Measurements from ENCODE around the gene GRWD1. TPM values are rescaled to one million over a fixed set of nuclear protein-coding genes. Genes with fewer than 3 reads are reported as not detected.

The GRWD1 gene
- total RNA-seq, 3 donors from 2014 or later = 19.7 to 26.8 (median 24.3) TPM

DNA sequence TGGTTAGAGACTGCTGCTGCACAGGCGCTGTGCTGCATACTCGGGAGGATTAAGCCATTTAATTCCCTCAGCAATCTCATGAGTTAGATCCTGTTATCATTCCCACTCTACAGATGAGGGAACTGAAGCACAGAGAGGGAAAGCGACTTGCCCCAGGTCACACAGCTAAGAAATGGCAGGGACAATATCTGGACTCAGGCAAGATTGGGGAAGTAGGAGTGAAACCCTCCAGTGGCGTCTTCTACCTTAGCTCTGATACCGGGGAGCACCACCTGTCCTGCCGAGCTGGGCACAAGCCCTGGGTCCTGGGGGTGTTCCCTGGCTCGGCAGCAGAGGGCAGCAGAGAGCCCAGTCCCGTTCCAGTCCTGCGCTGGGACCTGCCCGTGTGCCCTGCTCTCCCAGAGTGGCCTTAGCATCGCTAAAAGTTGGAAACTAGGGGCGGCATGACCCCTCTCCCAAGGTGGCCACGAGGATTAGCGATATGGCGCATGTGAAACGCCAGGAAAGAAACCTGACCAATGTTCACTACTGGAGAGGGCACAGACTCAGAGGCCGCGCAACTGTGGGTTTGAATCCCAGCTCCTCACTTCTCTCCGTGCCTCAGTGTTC lies 43.9 kb downstream of the GRWD1 start:
- peak; percentile 44 for ATAC-seq
- Histone ChIP-seq H3K36me3 (ENCODE audit: low read depth) (no peaks in the 10 kb centered on the region), H3K9me3 (no peaks in the 10 kb centered on the region), H3K4me3 (no peak overlapping the region), H3K4me1 (ENCODE audit: low read depth) (peaks cover 17% of the 10 kb centered on the region)
- intact Hi-C loops (cut with DNase I, micrococcal nuclease) = loop anchor here in 1 of 2 donors (5.0 kb wide), 1 partner anchor 98 kb away; no protein-coding TSS in a partner anchor
- DNase-seq = peak; percentile 83 to 91 (median 89)
- TF ChIP-seq, protein P1, sequence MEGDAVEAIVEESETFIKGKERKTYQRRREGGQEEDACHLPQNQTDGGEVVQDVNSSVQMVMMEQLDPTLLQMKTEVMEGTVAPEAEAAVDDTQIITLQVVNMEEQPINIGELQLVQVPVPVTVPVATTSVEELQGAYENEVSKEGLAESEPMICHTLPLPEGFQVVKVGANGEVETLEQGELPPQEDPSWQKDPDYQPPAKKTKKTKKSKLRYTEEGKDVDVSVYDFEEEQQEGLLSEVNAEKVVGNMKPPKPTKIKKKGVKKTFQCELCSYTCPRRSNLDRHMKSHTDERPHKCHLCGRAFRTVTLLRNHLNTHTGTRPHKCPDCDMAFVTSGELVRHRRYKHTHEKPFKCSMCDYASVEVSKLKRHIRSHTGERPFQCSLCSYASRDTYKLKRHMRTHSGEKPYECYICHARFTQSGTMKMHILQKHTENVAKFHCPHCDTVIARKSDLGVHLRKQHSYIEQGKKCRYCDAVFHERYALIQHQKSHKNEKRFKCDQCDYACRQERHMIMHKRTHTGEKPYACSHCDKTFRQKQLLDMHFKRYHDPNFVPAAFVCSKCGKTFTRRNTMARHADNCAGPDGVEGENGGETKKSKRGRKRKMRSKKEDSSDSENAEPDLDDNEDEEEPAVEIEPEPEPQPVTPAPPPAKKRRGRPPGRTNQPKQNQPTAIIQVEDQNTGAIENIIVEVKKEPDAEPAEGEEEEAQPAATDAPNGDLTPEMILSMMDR (IDR thresholded peaks at IDR 0.05) = peak; percentile 95

DNA sequence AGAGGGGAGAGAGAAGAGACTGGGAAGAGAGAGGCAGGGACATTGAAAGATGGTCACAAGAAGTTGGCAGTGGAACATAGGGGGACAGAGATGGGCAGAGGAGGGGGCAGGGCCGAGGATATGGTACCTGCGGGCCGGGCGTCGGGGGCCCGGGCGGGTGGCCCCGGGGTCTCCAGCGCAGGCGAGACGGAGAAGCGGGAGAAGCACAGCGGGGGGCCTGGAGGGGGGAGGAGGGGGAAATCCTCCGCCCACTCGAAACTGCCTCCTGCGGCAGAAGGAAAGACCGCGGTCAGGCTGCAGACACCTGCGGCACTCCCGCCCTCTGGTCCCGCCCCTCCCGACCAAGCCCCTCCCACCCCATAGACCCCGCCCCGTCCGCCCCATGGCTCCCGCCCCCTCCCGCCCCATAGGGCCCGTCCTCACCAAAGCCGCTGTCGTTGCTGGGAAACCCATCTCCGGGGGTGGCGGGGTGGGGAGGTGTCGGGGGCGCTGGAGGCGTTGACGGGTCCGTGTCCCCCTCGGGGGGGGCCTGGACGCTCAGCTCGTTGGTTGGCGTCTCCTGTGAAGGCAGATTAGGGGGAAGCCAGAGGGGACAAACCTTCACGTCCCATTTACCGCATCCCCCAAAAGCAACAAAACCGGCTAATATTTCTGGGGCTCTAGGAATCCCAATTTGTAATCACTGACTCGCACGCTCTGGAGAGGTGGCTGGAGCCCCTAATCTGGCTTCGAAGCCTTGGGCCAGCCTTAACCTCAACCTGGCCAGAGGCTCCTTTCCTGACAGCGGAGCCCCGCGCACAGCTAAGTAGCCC lies 45.4 kb downstream of the GRWD1 start:
- intact Hi-C loops (cut with DNase I, micrococcal nuclease) = loop anchor here in 1 of 2 donors (5.0 kb wide), 1 partner anchor 96 kb away; no protein-coding TSS in a partner anchor
- DNase-seq = peak in 2 of 3 donors; percentile 63 to 76
- no peaks in the 10 kb centered on the region for H3K36me3 ChIP-seq (ENCODE audit: low read depth)
- H3K4me1 ChIP-seq (ENCODE audit: low read depth) = peaks cover 17% of the 10 kb centered on the region
- peak; percentile 4 for ATAC-seq
- no peak overlapping the region for H3K4me3 ChIP-seq
- TF ChIP-seq, protein P1 (IDR thresholded peaks at IDR 0.05) = no peak
- H3K9me3 ChIP-seq = no peaks in the 10 kb centered on the region

DNA sequence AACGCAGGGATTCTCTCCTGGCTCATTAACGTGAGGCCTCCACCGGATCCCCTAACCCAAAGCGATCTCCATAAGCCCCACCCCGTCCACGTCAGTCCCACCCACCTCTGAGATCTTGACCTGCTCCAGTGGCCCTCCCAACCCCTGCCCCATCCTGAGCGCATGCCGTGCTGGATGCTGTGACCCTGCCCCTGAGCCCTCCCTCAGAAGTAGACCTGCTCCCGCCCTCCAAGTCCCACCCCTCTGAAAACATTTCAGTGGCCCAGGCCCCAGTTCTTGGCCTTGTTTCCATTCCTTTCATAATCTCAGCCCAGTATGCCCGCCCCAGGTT lies 46.0 kb downstream of the GRWD1 start:
- H3K4me3 ChIP-seq = no peak overlapping the region
- H3K9me3 ChIP-seq = no peaks in the 10 kb centered on the region
- DNase-seq (peak in 2 of 3 donors; percentile 36 to 53), ATAC-seq (no peak)
- H3K36me3 ChIP-seq (ENCODE audit: low read depth) = no peaks in the 10 kb centered on the region
- H3K4me1 ChIP-seq (ENCODE audit: low read depth) = peaks cover 17% of the 10 kb centered on the region
- TF ChIP-seq, protein P1 (IDR thresholded peaks at IDR 0.05) = no peak
- intact Hi-C loops (cut with DNase I, micrococcal nuclease) = loop anchor here in 1 of 2 donors (5.0 kb wide), 1 partner anchor 96 kb away; no protein-coding TSS in a partner anchor

DNA sequence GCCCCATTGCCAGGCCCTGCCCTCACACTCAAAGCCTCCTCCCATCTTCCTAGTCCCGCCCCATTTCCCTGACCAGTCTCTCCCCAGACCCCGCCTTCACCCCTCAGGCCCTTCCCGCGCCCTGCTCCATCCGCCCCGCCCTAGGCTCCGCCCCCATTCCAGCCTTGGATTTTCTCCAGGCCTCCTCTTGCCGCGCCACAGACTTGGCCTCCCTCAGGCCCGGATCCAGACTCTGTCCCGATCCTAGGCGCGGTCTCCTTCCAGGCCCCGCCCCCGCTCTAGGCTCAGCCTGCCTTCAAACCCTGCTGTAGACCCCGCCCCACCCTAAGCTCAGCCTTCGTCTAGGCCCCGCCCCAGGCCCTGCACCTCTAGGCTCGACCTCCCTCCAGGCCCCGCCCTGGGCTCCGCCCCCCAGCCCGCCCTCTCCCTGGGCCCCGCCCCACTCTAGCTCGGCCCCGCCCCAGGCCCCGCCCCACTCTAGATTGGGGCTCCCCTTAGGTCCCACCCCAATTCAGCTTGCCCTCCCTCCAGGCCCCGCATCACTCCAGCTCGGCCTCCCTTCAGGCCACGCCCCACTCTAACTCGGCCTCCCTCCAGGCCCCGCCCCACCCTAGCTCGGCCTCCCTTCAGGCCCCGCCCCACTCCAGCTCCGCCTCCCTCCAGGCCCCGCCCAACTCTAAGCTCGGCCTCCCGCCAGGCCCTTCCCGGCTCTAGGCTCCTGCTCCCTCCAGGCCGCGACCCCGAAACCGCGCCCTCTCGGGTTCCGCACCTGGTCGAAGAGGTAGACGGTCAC lies 47.3 kb downstream of the GRWD1 start:
- Histone ChIP-seq H3K9me3 (no peaks in the 10 kb centered on the region), H3K4me3 (peak overlapping the region; percentile 14), H3K36me3 (ENCODE audit: low read depth) (no peaks in the 10 kb centered on the region), H3K4me1 (ENCODE audit: low read depth) (peaks cover 15% of the 10 kb centered on the region)
- ATAC-seq (peak; percentile 86), DNase-seq (peak; percentile 96 to 98 (median 97))
- intact Hi-C loops (cut with DNase I, micrococcal nuclease) = loop anchor here in 1 of 2 donors (5.0 kb wide), 1 partner anchor 94 kb away; no protein-coding TSS in a partner anchor
- TF ChIP-seq, protein P1 (IDR thresholded peaks at IDR 0.05) = no peak

DNA sequence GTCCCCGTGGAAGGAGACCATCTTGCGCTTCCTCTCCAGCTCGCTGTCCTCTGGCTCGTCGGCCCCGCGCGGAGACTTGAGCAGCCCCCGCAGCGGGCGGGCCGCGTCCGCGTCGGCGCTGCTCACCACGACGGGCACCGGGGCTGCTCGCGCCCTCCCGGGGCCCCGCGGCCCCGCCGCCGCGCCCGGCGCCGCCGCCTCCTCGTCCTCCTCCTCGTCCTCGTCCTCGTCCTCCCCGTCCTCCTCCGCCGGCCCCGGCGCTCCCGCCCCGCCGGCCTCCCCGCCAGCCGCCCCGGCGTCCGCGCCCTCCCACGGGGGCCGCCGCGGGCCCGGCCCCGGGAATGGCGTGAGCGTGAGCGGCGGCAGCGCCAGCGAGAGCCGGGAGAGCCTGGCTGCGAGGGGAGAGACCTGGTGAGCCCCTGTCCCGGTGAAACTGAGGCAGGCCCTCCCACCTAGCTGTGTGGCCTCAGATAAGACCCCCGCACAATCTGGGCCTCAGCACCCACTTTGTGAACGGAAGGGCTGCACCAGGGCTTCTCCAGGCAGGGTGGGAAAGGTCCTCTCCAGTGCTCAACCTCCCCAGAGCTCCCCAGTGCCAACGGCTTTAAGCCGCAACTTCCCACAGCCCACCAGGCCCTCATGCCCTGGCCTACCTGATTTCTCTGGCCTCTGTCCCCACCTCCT lies 48.1 kb downstream of the GRWD1 start:
- TF ChIP-seq, protein P1 (IDR thresholded peaks at IDR 0.05) = no peak
- H3K4me1 ChIP-seq (ENCODE audit: low read depth) = peaks cover 15% of the 10 kb centered on the region
- intact Hi-C loops (cut with DNase I, micrococcal nuclease) = loop anchor here in 1 of 2 donors (5.0 kb wide), 1 partner anchor 93 kb away; no protein-coding TSS in a partner anchor

More for the DNA sequence above, 48.1 kb downstream of the GRWD1 start:
- DNase-seq (no peak), ATAC-seq (peak; percentile 0)
- Histone ChIP-seq H3K9me3 (no peaks in the 10 kb centered on the region), H3K4me3 (peak overlapping the region; percentile 14), H3K36me3 (ENCODE audit: low read depth) (no peaks in the 10 kb centered on the region)

Measured in mucosa of descending colon (tissue), 3 donors.